ENCODE data around the gene ARHGEF40. TPM values are rescaled to one million over a fixed set of nuclear protein-coding genes. Genes with fewer than 3 reads are reported as not detected.
"Not testable (repeated sequence)": the region's sequence is repeated elsewhere in the genome, so short reads cannot be mapped to it uniquely, and the experiment has no call there.

Gene ARHGEF40
- total and polyA plus RNA-seq, 7 donors, result 12.5 to 48.5 (median 17.5) TPM

GRCh38 chr14:21038441-21039422, 31.4 kb upstream of the ARHGEF40 start:
- peaks cover 0 to 35% (median 23%) of the 10 kb centered on the region in 4 donors for H3K4me1 ChIP-seq
- 15 to 49% methylated on average over 10 of the region's 10 CpGs for WGBS, 2 donors
- intact Hi-C loops (cut with DNase I), result loop anchor here (2.0 kb wide), 1 partner anchor 14 kb away; the partner anchor contains the start of gene NDRG2
- peak overlapping the region; percentile 74 to 86 (median 80) for H3K27ac ChIP-seq
- peak; percentile 97 for DNase-seq
- no peaks in the 10 kb centered on the region for H3K9me3 ChIP-seq
- H3K36me3 ChIP-seq, result no peaks in the 10 kb centered on the region
- H3K27me3 ChIP-seq, result no peaks in the 10 kb centered on the region
- H3K4me3 ChIP-seq, result peak overlapping the region in 1 of 4 donors; percentile 13
- TF ChIP-seq POLR2AphosphoS5 (IDR thresholded peaks at IDR 0.05) (peak; percentile 40 to 81 (median 78)), POLR2A (IDR thresholded peaks at IDR 0.05) (no peak), CTCF (IDR thresholded peaks at IDR 0.05) (no peak), EP300 (IDR thresholded peaks at IDR 0.05) (peak in 1 of 4 donors; percentile 15)

GRCh38 chr14:21039585-21040369, 30.3 kb upstream of the ARHGEF40 start:
- intact Hi-C loops (cut with DNase I), result loop anchor here (1.0 to 5.0 kb wide), 4 partner anchors 15 to 183 kb away; partner anchors contain the start of gene NDRG2
- DNase-seq, result peak; percentile 81
- 33 to 64% methylated on average over 8 of the region's 8 CpGs for WGBS, 2 donors

GRCh38 chr14:21040370-21040925, 29.7 kb upstream of the ARHGEF40 start:
- H3K36me3 ChIP-seq, result no peaks in the 10 kb centered on the region
- WGBS, 2 donors, result 78 to 85% methylated on average over 8 of the region's 8 CpGs
- intact Hi-C loops (cut with DNase I), result loop anchor here (1.0 to 5.0 kb wide), 3 partner anchors 26 to 184 kb away; no protein-coding TSS in a partner anchor
- H3K27me3 ChIP-seq, result no peaks in the 10 kb centered on the region
- H3K9me3 ChIP-seq, result no peaks in the 10 kb centered on the region
- H3K4me1 ChIP-seq, result peaks cover 0 to 38% (median 26%) of the 10 kb centered on the region in 4 donors
- H3K4me3 ChIP-seq, result no peak overlapping the region
- DNase-seq, result no peak
- H3K27ac ChIP-seq, result peak overlapping the region in 1 of 4 donors; percentile 86
- no peak for TF ChIP-seq CTCF (IDR thresholded peaks at IDR 0.05)
- TF ChIP-seq POLR2A (IDR thresholded peaks at IDR 0.05), result no peak
- no peak for TF ChIP-seq POLR2AphosphoS5 (IDR thresholded peaks at IDR 0.05)
- no peak for TF ChIP-seq EP300 (IDR thresholded peaks at IDR 0.05)

More at GRCh38 chr14:21039585-21040369, 30.3 kb upstream of the ARHGEF40 start:
- Histone ChIP-seq H3K9me3 (no peaks in the 10 kb centered on the region), H3K27ac (peak overlapping the region; percentile 74 to 86 (median 80)), H3K4me3 (peak overlapping the region in 1 of 4 donors; percentile 13), H3K36me3 (no peaks in the 10 kb centered on the region), H3K27me3 (no peaks in the 10 kb centered on the region), H3K4me1 (peaks cover 0 to 38% (median 26%) of the 10 kb centered on the region in 4 donors)
- TF ChIP-seq POLR2A (IDR thresholded peaks at IDR 0.05), result no peak
- peak; percentile 66 to 74 (median 72) for TF ChIP-seq CTCF (IDR thresholded peaks at IDR 0.05)
- no peak for TF ChIP-seq EP300 (IDR thresholded peaks at IDR 0.05)
- TF ChIP-seq POLR2AphosphoS5 (IDR thresholded peaks at IDR 0.05), result peak in 1 of 4 donors; percentile 22

GRCh38 chr14:21040941-21041340, 29.2 kb upstream of the ARHGEF40 start:
- WGBS, 2 donors, result 85 to 87% methylated on average over 3 of the region's 3 CpGs
- not testable (repeated sequence) for H3K9me3 ChIP-seq, H3K27ac ChIP-seq, H3K27me3 ChIP-seq, H3K36me3 ChIP-seq, H3K4me3 ChIP-seq, DNase-seq
- intact Hi-C loops (cut with DNase I), result loop anchor here (1.0 to 5.0 kb wide), 3 partner anchors 27 to 184 kb away; no protein-coding TSS in a partner anchor
- peaks cover 0 to 38% (median 26%) of the 10 kb centered on the region in 4 donors for H3K4me1 ChIP-seq
